Measurements from ENCODE around the gene GCSAM.

GCSAM gene

GRCh38 chr3:112096176-112096575, 36.9 kb downstream of the GCSAM start:
- Histone ChIP-seq H3K36me3 (ENCODE audit: low read length) (0 out of 2 replicates have a peak, but pooled peaks cover 2% of the 10 kb centered on the region), H3K9ac (ENCODE audit: low read length) (no peak overlapping the region), H2AFZ (ENCODE audit: low read depth, low read length, severe bottlenecking) (no peak overlapping the region), H3F3A (ENCODE audit: insufficient read depth) (no peaks in the 10 kb centered on the region), H4K20me1 (ENCODE audit: low read depth, low read length) (no peaks in the 10 kb centered on the region), H3K9me3 (ENCODE audit: insufficient read depth, low read length) (no peaks in the 10 kb centered on the region), H3K27me3 (ENCODE audit: low read length) (no peaks in the 10 kb centered on the region), H3K27ac (ENCODE audit: low read depth, low read length) (no peak overlapping the region), H3K4me3 (ENCODE audit: insufficient read depth, low read length, poor library complexity, severe bottlenecking) (no peak overlapping the region), H3K79me2 (ENCODE audit: insufficient read depth, low read length) (no peaks in the 10 kb centered on the region), H3K9me2 (replicated peaks; ENCODE audit: insufficient read depth, low read length) (no peaks in the 10 kb centered on the region), H3K4me2 (ENCODE audit: low read depth, low read length, poor library complexity, severe bottlenecking) (no peak overlapping the region)
- TF ChIP-seq CTCF (IDR thresholded peaks at IDR 0.05; ENCODE audit: insufficient read depth, low read length, poor library complexity, severe bottlenecking) (no peak), EZH2phosphoT487 (conservative IDR thresholded peaks at IDR 0.05; ENCODE audit: low read length) (no peak)

GRCh38 chr3:112095731-112096130, 37.3 kb downstream of the GCSAM start:
- no peak overlapping the region for H3K27ac ChIP-seq (ENCODE audit: low read depth, low read length)
- H3K36me3 ChIP-seq (ENCODE audit: low read length), result 0 out of 2 replicates have a peak, but pooled peaks cover 2% of the 10 kb centered on the region
- H2AFZ ChIP-seq (ENCODE audit: low read depth, low read length, severe bottlenecking), result no peak overlapping the region
- H3K9me3 ChIP-seq (ENCODE audit: insufficient read depth, low read length), result no peaks in the 10 kb centered on the region
- no peak overlapping the region for H3K9ac ChIP-seq (ENCODE audit: low read length)
- TF ChIP-seq EZH2phosphoT487 (conservative IDR thresholded peaks at IDR 0.05; ENCODE audit: low read length) (no peak), CTCF (IDR thresholded peaks at IDR 0.05; ENCODE audit: insufficient read depth, low read length, poor library complexity, severe bottlenecking) (no peak)
- no peak overlapping the region for H3K4me2 ChIP-seq (ENCODE audit: low read depth, low read length, poor library complexity, severe bottlenecking)
- H4K20me1 ChIP-seq (ENCODE audit: low read depth, low read length), result no peaks in the 10 kb centered on the region
- H3K9me2 ChIP-seq (replicated peaks; ENCODE audit: insufficient read depth, low read length), result no peaks in the 10 kb centered on the region
- H3K4me3 ChIP-seq (ENCODE audit: insufficient read depth, low read length, poor library complexity, severe bottlenecking), result no peak overlapping the region
- H3F3A ChIP-seq (ENCODE audit: insufficient read depth), result no peaks in the 10 kb centered on the region
- H3K79me2 ChIP-seq (ENCODE audit: insufficient read depth, low read length), result no peaks in the 10 kb centered on the region
- H3K27me3 ChIP-seq (ENCODE audit: low read length), result no peaks in the 10 kb centered on the region

GRCh38 chr3:112093180-112093522, 39.9 kb downstream of the GCSAM start:
- no peaks in the 10 kb centered on the region for H3K27me3 ChIP-seq (ENCODE audit: low read length)
- 0 out of 2 replicates have a peak, but pooled peaks cover 2% of the 10 kb centered on the region for H3K36me3 ChIP-seq (ENCODE audit: low read length)
- H3K79me2 ChIP-seq (ENCODE audit: insufficient read depth, low read length), result no peaks in the 10 kb centered on the region
- TF ChIP-seq CTCF (IDR thresholded peaks at IDR 0.05; ENCODE audit: insufficient read depth, low read length, poor library complexity, severe bottlenecking), result no peak
- TF ChIP-seq EZH2phosphoT487 (conservative IDR thresholded peaks at IDR 0.05; ENCODE audit: low read length), result no peak
- no peaks in the 10 kb centered on the region for H4K20me1 ChIP-seq (ENCODE audit: low read depth, low read length)
- no peak overlapping the region for H3K27ac ChIP-seq (ENCODE audit: low read depth, low read length)
- no peaks in the 10 kb centered on the region for H3K9me2 ChIP-seq (replicated peaks; ENCODE audit: insufficient read depth, low read length)
- H3K4me2 ChIP-seq (ENCODE audit: low read depth, low read length, poor library complexity, severe bottlenecking), result no peak overlapping the region
- no peaks in the 10 kb centered on the region for H3K9me3 ChIP-seq (ENCODE audit: insufficient read depth, low read length)
- no peak overlapping the region for H3K4me3 ChIP-seq (ENCODE audit: insufficient read depth, low read length, poor library complexity, severe bottlenecking)
- H3K9ac ChIP-seq (ENCODE audit: low read length), result no peak overlapping the region
- H3F3A ChIP-seq (ENCODE audit: insufficient read depth), result no peaks in the 10 kb centered on the region
- H2AFZ ChIP-seq (ENCODE audit: low read depth, low read length, severe bottlenecking), result no peak overlapping the region

All from SU-DHL-6 (cell line).